Measurements from ENCODE around the gene GPR32. TPM values are rescaled to one million over a fixed set of nuclear protein-coding genes. Genes with fewer than 3 reads are reported as not detected.

GPR32 gene
- total and polyA plus RNA-seq, 2 of the 8 experiments (the other 6 are each of a cell fraction or from before 2014, with no cell fraction given), result not detected

- Histone ChIP-seq H2AFZ (ENCODE audit: low read length) (no peak overlapping the region), H3K27me3 (replicated peaks in 1 of 4; ENCODE audit: control insufficient read depth in 3 of 4, extremely low read depth in 1 of 4, insufficient read depth in 3 of 4, low read length in 3 of 4) (peaks cover 0 to 17% (median 10%) of the 10 kb centered on the region in 4 experiments; a peak in 4 of 7 replicates), H2BK120ac (replicated peaks; ENCODE audit: low read depth, low read length) (no peak overlapping the region), H3K56ac (replicated peaks; ENCODE audit: insufficient read length, low read depth, low read length) (no peak overlapping the region), H3K18ac (ENCODE audit: extremely low read depth, low read length) (no peak overlapping the region), H3K79me2 (ENCODE audit: control insufficient read depth in 1 of 2, insufficient read depth in 2 of 2, low read length in 2 of 2) (no peaks in the 10 kb centered on the region), H3K4me1 (replicated peaks in 1 of 4; ENCODE audit: control insufficient read depth in 3 of 4, insufficient read depth in 4 of 4, low read length in 3 of 4) (no peaks in the 10 kb centered on the region), H2BK15ac (ENCODE audit: low read length) (no peak overlapping the region), H4K20me1 (replicated peaks in 1 of 2; ENCODE audit: control insufficient read depth in 1 of 2, insufficient read depth in 2 of 2, low read length in 2 of 2) (peaks cover 2% of the 10 kb centered on the region in 2 experiments), H3K4me2 (ENCODE audit: insufficient read depth in 1 of 2, low read depth in 2 of 2, low read length in 2 of 2) (no peak overlapping the region), H3K23ac (ENCODE audit: insufficient read length) (no peak overlapping the region), H4K8ac (ENCODE audit: extremely low read depth, insufficient read depth, low read length) (no peak overlapping the region), H2BK12ac (ENCODE audit: low read depth, low read length) (no peak overlapping the region), H3K79me1 (ENCODE audit: low read depth, low read length) (no peaks in the 10 kb centered on the region), H3K9me3 (ENCODE audit: insufficient read depth in 2 of 2, low read depth in 1 of 2, low read length in 1 of 2) (no peaks in the 10 kb centered on the region), H2BK5ac (ENCODE audit: low read depth, low read length) (no peak overlapping the region), H4K5ac (ENCODE audit: insufficient read length, low read depth, low read length) (no peak overlapping the region), H3K36me3 (ENCODE audit: control insufficient read depth in 2 of 4, insufficient read depth in 4 of 4, low read length in 3 of 4) (no peaks in the 10 kb centered on the region), H3K27ac (ENCODE audit: low read depth, low read length) (no peak overlapping the region), H2BK20ac (ENCODE audit: low read length) (no peak overlapping the region), H4K91ac (replicated peaks; ENCODE audit: insufficient read length, low read length) (no peak overlapping the region), H2AK5ac (ENCODE audit: low read depth, low read length) (no peak overlapping the region), H3K9ac (replicated peaks in 1 of 4; ENCODE audit: extremely low read depth in 1 of 4, low read depth in 3 of 4, low read length in 3 of 4) (no peak overlapping the region), H3K23me2 (ENCODE audit: low read depth, low read length) (no peaks in the 10 kb centered on the region), H3K4ac (replicated peaks; ENCODE audit: insufficient read length, low read depth, low read length) (no peak overlapping the region), H3K4me3 (ENCODE audit: extremely low read depth in 1 of 4, insufficient read depth in 2 of 4, low read depth in 3 of 4, low read length in 4 of 4) (no peak overlapping the region), H3K14ac (ENCODE audit: insufficient read length) (no peak overlapping the region)
- WGBS, 2 experiments (ENCODE audit: extremely low coverage in 1 of 2, insufficient coverage in 1 of 2, insufficient read length in 1 of 2, insufficient replicate concordance in 2 of 2, low coverage in 1 of 2, low lambda C conversion rate in 2 of 2, missing lambda C conversion rate in 1 of 2), result 80% methylated on average over 1 of the region's 3 CpGs; no CpG with 5 or more reads in 1 of the 2 experiments
- CTCF ChIA-PET (ENCODE audit: partially characterized antibody), result interaction anchor here (0.9 to 10.2 kb wide), 12 partner anchors 8 to 247 kb away, joined by 3 to 170 read pairs (median 8); partner anchors contain the start of genes CLEC11A and SHANK1
- POLR2A ChIA-PET (ENCODE audit: partially characterized antibody), result interaction anchor here (0.6 to 9.7 kb wide), 7 partner anchors 9 to 233 kb away, joined by 3 to 110 read pairs (median 4); partner anchors contain the start of genes ACP4 and CLEC11A
- DNase-seq (ENCODE audit: low read depth in 1 of 2, low spot score in 2 of 2), result no peak
- FAIRE-seq, result no peak
- TF ChIP-seq SIRT6 (IDR thresholded peaks at IDR 0.05; ENCODE audit: low read length), result no peak
- no peak for TF ChIP-seq PHF8 (conservative IDR thresholded peaks at IDR 0.05; ENCODE audit: low read depth, low read length)
Measured at GRCh38 chr19:50784710-50785109, 14.4 kb downstream of the GPR32 start.
